Activated CD8-positive, alpha-beta memory T cell treated with anti-CD3 and anti-CD28 coated beads, Interleukin-2, amount 50 U/mL, for 1 hour (primary cell): ENCODE data around the gene TENT4A.

ENCODE experiments used
- DNase-seq: peaks from one replicate; pipeline ENCODE4 v3.0.0-alpha.2; 2020; ENCODE audit errors: extremely low read depth

The TENT4A gene

DNA sequence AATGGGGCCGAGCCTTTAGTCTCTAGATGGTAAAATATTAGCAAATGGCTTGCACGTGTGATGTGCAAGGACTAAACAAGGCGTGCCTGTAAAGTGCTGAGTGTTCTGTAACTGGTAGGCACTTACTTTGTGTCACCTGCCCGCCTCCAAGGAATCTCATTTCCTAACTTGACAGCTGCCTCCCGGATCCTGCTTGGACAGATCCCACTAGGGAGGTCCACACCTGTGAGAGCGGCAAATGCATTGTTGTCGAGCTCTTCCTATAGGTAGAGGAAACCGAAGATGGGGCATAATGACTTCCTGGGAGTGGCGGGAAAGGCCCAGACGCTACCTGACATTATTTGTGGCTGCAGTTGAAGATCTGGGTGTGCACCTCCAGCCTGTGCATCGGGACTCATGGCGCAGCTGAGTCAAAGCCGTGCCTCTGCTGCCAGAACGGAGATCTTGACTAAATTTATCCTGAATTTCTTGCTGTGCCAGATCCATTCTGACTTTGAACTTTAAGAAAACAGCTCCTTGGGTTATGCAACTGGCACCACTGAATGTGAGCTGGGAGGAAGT lies 79.8 kb downstream of the TENT4A start:
- DNase-seq: no peak

DNA sequence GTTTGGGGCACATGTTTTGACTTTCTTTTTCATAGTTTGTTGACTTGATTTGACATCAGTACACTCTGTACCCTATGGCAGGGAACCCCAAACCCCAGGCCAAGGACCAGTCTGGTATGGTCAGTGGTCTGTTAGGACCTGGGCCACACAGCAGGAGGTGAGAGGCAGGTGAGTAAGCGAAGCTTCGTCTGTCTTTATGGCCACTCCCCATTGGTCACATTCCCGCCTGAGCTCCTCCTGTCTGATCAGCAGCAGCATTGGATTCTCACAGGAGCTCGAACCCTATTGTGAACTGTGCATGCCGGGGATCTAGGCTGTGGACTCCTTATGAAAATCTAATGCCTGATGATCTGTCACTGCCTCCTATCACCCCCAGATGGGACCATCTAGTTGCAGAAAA lies 88.0 kb downstream of the TENT4A start:
- no peak for DNase-seq

DNA sequence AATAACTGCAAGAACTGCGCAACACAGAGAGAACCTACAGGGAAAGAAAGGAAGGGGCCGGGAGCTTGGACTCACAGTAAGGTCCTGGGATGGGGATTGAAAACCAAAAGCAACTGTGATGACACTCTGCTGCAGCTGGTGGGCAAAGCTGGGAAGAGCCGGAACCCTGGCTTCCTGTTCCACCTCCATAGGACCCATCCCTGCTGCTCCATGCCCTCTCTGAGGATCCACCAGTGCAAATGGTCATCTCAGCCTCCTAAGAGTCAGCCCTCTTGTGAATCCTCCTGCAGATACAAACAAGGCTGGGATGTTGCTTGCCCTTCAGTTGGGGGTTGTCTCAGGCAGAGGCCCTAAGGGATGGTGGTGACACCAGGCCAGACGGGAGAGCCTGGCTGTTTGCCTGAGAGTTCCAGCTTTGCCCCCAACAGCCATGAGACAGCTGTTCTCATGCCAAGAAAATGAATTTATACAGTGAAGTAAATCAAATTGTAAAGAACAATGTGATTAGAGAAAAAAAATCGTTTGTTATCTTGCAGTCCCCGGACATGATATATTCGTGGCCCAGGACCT lies 90.8 kb downstream of the TENT4A start:
- no peak for DNase-seq

DNA sequence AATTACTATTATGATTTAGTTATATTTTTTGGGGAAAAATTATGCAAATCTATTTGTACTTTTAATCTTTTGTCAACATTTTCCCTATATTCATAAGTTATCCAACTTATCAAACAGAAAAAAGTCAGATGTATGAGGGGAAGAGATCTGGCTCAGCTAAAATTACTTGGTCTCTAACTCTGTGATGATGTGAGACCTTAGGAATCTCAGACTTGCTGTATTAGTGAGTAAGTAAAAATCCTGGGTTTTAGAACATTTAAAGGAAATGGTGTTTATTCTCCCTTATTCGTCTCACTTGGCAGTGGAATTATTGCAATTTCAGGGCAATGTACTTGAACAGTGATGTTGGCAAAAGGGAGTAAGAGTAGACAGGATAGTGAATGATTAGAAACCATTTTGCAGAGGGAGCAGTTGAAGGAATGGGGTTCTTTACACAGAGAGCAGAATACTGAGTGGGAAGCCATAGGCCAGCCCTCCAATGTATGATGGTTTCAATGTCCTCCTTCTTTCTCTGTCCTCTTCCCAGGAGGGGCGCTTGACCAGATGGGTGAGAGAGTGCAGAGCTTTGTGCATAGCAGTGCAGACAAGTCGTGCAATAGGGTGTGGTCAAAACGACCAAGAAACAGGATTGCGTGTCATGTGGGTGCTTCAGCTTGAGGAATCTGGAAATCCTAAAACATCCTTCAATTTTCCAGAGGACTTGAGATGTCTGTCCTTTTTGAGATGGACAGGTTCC lies 91.7 kb downstream of the TENT4A start:
- no peak for DNase-seq

DNA sequence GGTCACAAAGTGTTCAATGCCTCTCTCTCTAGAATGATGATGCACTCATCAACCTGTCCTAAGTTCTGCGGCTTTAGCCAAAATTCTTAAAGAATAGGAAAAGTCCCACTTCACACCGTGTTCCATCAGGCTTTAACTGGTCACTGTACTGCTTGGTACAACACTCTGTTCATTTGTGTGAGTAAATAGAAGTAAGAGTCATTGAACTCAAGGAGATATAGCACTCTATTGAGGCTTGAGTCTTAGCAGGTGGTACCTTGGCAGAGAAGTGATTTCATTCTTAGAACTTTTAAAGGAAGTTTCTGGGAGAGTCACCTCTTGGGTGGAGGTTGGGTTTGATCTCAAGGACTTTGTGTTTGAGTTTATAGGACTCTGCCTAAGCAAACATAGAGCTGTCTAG lies 92.6 kb downstream of the TENT4A start:
- no peak for DNase-seq
